ENCODE data around the gene POU6F2.
"Not testable (repeated sequence)": the region's sequence is repeated elsewhere in the genome, so short reads cannot be mapped to it uniquely, and the experiment has no call there.

POU6F2 gene, protein sequence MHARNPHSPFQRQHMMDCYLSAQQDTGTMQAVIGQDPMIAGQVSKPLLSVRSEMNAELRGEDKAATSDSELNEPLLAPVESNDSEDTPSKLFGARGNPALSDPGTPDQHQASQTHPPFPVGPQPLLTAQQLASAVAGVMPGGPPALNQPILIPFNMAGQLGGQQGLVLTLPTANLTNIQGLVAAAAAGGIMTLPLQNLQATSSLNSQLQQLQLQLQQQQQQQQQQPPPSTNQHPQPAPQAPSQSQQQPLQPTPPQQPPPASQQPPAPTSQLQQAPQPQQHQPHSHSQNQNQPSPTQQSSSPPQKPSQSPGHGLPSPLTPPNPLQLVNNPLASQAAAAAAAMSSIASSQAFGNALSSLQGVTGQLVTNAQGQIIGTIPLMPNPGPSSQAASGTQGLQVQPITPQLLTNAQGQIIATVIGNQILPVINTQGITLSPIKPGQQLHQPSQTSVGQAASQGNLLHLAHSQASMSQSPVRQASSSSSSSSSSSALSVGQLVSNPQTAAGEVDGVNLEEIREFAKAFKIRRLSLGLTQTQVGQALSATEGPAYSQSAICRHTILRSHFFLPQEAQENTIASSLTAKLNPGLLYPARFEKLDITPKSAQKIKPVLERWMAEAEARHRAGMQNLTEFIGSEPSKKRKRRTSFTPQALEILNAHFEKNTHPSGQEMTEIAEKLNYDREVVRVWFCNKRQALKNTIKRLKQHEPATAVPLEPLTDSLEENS

GRCh38 chr7:38977685-38978084, at the start of gene POU6F2:
Gene POU6F2 (plus strand): TSS chr7:38977909. CDS start chr7:38977954, 45 bp downstream.
- DNase-seq (ENCODE audit: low read depth) = no peak

- no peak for DNase-seq (ENCODE audit: low read depth)
These were observed 49.2 kb upstream of the POU6F2 start for GRCh38 chr7:38928506-38928905.

GRCh38 chr7:38929460-38930171, 48.1 kb upstream of the POU6F2 start:
- no peak for DNase-seq (ENCODE audit: low read depth)

DNA sequence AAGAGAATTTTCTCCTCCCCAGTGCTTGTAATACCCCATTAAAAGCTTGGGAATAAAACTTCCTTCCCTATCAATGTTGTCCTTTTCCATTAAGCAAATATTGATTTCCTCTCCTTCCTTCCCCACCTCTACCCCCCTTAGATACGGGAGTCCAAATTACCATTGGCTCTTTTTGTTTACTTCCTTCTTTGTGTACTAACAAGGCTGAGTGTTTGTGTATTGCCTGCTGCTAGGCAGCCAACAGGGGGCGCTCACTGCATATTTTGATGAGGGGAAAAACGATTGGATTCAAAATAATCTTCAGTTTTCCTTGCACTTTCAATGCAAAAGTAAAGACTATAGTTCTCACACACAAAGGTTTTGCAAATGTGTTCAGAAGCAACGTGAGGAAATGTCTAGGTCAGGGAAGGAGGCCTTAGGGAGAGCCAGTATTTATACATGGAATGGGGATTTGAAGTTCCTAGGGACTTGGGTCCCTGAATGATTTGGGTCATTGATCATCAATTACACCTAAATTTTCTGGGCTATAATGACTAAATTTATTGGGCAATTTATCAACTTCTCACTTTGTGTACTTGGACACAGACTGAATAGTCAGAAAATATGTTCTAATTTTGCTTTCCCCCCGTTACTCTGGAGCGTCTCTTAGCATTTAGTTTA, 45.1 kb upstream of the POU6F2 start:
- no peak for DNase-seq (ENCODE audit: low read depth)

GRCh38 chr7:38934051-38934450, 43.7 kb upstream of the POU6F2 start:
- DNase-seq (ENCODE audit: low read depth) = no peak

DNA sequence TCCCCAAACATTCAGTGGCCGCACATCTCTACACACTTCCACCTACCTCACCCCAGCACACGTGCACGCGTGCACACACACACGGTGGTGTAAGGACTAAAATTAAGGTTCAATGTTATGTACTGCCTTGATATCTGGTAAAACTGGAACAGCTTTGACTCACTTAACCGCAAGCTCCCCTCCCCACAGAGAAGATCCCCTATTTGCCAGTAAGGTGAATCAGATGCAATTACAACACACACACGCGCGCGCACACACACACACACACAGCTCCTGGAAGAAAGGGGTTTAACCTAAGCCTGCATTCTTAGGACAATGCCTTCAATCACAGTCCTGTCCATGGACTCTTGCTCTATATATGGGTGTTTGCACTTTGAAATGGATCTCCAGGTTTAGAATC, 43.2 kb upstream of the POU6F2 start:
- no peak for DNase-seq (ENCODE audit: low read depth)

- DNase-seq (ENCODE audit: low read depth) = no peak
These were observed 41.1 kb upstream of the POU6F2 start for GRCh38 chr7:38936641-38937040.

GRCh38 chr7:38938001-38938485, 39.7 kb upstream of the POU6F2 start:
- DNase-seq (ENCODE audit: low read depth) = no peak

- DNase-seq (ENCODE audit: low read depth) = no peak
These were observed 39.1 kb upstream of the POU6F2 start for GRCh38 chr7:38938589-38938988.

DNA sequence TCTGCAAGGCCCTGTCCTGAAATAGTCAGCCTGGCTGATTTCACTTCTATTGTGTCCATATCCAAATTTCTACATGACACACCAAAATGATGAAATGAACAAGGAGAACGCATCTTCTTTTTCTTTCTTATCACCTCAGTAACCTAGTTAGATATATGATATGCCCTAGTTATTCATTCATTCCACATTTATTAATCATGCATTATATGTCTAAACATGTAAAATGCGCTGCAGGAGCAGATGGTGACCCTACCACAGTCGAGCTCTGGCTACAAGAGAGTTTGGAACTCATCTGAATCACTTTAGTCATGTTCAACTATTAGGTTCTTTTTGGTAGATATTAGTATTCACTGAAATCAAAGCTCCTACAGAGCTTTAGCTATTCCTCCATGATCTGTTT, 36.9 kb upstream of the POU6F2 start:
- no peak for DNase-seq (ENCODE audit: low read depth)

DNA sequence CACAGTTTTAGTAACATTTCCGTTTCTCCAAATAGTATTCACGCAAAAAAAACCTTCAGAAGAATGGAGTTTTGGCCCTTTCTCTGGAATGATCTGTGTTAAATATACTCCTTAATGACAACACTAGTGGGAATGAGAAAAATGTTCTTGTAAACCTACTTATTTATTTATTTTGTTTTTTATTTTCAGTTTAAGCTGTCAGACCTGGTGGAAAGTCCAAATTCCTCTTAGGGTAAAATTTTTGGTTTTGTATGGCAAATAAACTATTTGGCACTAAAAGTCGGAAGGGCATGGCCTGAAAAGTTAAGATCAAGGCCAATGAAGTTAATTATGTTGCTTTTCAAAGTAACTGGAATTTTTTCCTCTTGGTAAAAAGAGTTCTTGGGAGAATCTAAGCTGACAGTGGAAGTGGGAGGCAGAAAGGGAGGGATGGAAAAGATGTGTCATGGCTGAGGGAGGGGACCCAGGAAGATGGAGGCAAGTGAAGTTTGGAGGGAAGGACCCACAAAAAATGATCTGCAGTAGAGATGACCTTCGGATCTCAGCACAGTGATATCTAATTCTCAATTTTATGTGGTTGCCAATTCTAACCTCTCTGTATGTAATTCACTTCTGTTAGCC, 35.2 kb upstream of the POU6F2 start:
- no peak for DNase-seq (ENCODE audit: low read depth)

DNA sequence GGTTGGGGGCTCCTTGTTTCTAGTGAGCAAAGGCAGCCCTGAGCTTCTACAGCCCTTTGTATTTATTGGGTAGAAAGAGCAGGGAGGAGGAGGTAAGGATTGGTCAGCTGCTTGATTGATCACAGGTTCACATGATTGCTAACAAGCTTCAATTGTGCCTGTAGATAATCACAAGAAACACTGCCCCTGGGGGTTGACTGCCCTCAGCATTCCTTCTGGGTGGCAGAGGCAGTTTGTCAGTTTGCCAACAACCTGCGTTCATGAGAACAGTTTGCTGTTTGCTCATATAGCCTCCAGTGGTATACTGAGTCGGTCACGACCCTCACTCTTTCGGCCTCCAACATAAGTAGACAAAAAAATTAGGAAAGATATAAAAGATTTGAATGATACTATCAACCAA, 30.2 kb upstream of the POU6F2 start:
- not testable (repeated sequence) for DNase-seq (ENCODE audit: low read depth)

DNA sequence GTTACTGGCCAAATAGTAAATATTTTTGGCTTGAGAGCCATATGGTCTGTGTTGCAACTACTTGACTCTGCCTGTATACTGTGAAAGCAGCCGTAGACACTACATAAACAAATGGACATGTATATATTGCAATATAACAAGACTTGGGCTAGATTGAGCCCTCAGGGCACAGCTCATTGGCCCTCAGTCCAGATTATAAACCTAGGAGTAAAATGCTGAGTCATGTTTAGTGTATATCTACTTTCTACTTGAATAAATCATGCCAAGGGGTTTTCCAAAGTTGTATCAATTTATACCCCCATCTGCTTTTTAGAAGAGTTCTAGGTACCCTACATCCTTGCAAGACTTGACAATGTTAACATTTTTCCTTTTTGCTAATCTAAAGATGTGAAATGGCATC, 27.4 kb upstream of the POU6F2 start:
- DNase-seq (ENCODE audit: low read depth) = no peak

- DNase-seq (ENCODE audit: low read depth) = no peak
These were observed 26.5 kb upstream of the POU6F2 start for GRCh38 chr7:38951213-38951612.

GRCh38 chr7:38953227-38953626, 24.5 kb upstream of the POU6F2 start:
- DNase-seq (ENCODE audit: low read depth) = no peak

DNA sequence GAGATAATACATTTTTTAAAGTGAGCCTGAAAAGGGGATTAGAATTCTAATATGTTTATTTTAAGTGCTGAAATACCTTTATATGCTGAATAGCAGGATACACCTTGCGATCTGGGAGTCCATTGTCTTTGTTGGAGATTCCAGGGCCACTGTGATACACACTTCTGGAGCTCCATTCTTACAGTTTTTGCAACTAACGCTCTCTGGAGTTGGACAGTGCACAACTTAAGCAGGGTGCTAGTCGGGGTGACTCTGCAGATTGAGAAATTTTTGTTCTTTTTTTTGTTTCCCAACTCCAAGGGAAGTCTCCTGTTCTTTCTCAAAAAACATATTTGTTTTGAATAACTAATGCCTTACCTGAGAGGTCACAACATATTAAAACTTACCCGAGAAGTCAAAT, 23.7 kb upstream of the POU6F2 start:
- no peak for DNase-seq (ENCODE audit: low read depth)

GRCh38 chr7:38955892-38956291, 21.8 kb upstream of the POU6F2 start:
- no peak for DNase-seq (ENCODE audit: low read depth)

GRCh38 chr7:38962028-38962427, 15.7 kb upstream of the POU6F2 start:
- no peak for DNase-seq (ENCODE audit: low read depth)

GRCh38 chr7:38964921-38965320, 12.8 kb upstream of the POU6F2 start:
- DNase-seq (ENCODE audit: low read depth) = no peak

- DNase-seq (ENCODE audit: low read depth) = no peak
These were observed 3.9 kb upstream of the POU6F2 start for GRCh38 chr7:38973760-38974159.

DNA sequence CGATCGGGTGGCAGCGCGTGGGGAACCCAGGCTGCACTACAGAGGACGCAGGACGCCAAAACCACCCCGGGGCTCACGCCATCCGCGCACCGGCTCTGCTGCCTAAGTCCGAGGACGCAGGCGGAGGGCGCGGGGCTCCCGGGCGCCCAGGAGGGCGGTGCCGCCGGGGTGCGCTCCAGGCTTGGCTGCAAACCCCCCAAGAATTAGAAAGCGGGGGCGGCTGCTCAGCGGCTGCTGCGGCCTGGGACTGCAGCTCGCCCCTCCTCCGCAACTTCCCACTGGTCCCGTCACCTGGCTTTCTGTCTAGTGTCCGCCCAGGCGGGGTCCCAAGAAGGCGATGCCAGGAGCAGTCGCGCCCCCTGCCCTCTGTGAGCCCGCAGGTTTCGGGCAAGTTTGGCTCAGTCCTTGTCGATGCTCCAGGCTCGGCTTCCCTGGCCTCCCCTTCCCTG, 1.7 kb upstream of the POU6F2 start:
- DNase-seq (ENCODE audit: low read depth) = no peak

DNA sequence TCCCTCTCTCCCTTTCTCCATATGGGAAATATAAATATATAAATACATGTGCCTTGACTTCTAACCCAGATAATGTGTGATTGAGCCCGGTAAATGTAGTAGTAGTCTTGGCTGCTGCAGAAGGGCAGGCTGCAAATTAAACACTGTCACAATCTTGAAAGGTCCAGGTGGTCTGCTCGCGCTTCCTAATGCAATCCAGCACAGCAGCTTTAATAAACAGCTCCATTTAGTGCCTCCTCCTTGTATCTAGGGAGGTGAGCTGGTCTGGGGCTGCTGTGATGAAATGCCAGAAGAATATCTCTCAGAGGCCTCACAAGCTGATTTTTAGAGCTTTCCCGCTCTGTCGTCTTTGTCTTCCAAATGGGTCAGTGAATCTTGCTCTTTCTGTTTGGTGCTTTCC, 782 bp downstream of the POU6F2 start:
- DNase-seq (ENCODE audit: low read depth) = no peak

All from GM04503 (cell line).